GM21515 (cell line): Measurements from ENCODE around the gene AGTR1.

Experiments used
- ATAC-seq: cut with Tn5 transposase; IDR thresholded peaks from one replicate; pipeline ENCODE4 v1.9.1; 2021; ENCODE audit not compliant: unreplicated experiment

AGTR1 gene

DNA sequence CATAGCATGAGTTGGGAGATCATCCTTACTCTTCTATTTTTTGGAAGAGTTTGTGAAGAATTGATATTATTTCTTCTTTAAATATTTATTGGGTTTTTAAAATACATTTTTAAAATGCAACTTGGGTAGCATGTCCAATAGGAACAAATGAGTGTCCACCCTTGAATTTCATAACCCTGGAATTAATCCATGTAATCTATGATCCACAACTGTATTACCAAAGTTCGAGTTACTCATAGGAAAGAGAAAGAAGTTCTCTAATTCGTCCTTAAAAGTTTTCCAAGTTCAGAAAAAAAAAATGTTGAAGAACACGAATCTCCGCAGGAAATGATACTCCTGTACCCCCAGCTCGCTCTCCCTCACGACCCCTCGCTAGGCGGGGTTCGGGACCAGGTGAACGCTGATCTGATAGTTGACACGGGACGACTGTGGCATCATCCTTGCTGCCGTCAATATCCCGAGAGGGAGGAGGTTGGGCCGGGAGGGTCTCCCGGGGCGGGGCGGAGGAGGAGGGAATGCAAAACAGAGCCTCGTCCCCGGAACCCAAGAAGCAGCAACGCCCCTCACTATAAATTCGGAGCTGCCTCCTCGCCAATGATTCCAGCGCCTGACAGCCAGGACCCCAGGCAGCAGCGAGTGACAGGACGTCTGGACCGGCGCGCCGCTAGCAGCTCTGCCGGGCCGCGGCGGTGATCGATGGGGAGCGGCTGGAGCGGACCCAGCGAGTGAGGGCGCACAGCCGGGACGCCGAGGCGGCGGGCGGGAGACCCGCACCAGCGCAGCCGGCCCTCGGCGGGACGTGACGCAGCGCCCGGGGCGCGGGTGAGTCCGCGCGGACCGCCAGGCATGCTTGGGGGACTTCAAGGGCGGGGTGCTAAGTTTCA lies at the start of gene AGTR1:
TSS of gene AGTR1 (plus strand) at position 598 of the 884 bp plus-strand sequence. CDS start 43,133 bp downstream, outside the sequence.
- ATAC-seq, result no peak

DNA sequence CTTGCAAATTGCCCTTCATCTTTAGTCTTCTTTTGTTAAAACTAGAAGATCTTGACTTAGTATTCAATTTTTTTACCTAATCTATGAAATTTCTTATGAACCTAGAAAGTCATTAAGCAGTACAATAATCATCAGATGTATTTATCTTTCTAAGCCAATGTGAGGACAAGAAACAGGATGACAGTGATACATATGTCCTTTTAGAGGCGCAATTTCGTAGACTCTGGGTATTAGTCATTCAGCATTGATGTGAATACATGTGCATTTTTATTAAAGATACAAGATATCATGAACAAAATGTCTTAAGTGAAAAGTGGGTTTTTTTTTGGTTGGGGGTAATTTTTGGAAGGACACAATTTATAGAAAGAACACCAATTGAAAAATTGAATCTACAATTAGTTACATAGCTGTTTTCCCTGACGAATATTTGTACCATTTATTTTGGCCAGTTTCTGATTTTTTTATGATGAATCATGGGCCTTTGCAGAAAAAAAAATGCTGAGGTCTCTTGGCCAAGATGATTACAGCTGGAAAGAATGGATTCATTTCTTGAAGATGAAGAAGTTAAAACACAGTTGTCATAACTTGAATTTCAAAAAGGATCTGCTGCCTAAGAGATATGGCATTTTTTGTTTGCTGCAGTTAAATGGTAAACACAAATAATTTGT lies 48.9 kb upstream of the AGTR1 start:
- ATAC-seq, result no peak

DNA sequence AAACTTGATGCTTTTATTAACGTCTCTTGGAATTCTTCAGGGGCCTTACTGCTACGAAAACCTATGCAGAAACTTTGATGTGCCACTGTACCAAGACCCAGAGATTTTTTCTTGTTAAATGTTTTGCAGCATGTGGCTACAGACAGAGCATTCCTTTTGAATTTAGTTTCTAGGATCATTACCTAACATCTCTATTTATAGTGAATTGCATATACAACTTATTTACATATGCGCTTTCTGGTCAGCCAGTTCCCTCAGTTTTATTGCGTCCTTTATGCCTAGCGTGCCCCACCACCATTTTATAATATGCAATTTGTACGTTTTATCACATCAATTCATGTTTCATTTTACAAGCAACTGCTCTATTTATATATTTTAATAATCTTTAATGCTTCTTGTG lies 46.2 kb upstream of the AGTR1 start:
- no peak for ATAC-seq

DNA sequence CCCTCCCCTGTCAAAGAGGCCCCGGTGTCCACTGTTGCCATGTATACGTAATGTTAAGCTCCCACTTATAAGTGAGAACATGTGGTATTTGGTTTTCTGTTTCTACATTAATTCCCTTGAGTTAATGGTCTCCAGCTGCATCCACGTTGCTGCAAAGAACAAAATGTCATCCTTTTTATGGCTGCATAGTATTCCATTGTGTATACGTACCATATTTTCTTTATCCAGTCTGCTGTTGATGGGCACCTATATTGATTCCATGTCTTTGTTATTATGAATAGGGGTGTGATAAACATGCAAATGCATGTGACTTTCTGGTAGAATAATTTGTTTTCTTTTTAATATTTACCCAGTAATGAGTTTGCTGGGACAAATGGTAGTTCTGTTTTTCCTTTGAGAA lies 43.3 kb upstream of the AGTR1 start:
- ATAC-seq, result no peak

DNA sequence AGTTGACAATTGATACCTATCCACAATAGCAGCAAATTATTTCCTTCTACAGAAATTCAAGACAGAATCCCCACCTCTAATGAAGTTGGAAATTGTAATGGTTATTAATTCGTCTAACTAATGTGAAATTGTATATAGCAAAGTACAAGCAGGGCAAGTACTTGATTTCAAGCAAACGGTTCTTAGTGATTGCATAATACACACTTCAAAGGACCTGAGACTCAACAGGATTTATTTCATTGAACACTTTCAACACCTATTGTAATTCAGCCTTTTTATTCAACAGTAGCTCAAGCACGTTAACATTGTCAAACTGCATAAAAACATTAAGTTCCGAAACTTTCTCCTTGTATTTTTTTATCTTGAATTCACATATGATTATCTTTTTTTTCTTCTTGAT lies 40.2 kb upstream of the AGTR1 start:
- ATAC-seq, result no peak

DNA sequence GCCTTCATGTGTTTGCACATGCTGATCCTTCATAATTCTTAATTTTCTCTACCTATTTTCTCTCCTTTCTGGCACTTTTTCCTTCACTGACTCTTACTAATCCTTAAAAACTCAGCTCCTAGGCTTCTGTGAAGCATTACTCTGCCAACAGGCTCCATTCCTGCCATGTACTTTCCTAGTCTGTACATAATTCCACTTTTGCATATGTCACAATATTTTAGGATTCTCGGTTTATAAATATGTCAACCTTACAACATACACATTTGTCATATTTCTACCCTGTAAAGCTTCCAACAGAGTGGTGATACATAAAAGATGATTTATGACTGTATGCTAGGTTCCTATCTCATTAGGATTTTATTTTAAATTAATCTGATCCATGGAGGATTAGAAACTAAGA lies 38.2 kb upstream of the AGTR1 start:
- ATAC-seq, result no peak

DNA sequence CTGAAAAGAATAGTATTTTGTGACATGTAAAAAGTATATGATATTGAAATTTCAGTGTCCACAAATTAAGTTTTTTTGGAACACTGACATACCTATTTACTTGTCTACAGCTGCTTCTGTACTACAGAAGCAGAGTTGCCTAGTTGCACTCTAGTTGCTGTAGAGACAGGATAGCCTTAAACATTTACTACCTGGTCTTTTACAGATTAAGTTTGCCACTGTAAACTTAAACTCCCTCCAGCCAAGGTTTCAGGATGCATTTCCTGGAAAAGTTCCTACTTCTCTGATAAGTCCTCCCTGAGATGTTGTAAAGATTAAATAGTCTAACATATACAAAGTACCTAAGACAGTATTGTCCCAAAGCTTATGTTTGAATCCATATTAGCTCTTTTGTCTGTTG lies 17.4 kb upstream of the AGTR1 start:
- no peak for ATAC-seq

DNA sequence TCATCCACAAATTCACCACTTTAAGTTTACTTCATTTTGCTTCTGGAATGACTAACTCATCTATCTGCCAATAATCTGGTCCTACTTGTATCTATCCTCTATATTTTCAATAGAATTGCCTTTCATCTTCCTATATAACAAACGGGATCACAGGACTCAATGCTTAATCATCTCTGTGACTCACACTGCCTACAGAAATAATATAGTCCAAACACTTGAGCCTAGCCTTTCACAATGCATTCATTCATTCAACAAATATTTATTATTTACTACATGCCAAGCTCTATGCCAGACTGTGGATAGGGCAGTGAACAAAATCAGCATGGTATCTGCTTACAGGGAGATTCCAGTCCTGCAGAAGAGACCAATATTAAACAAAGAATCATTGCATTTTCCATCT lies 16.6 kb upstream of the AGTR1 start:
- ATAC-seq, result no peak

DNA sequence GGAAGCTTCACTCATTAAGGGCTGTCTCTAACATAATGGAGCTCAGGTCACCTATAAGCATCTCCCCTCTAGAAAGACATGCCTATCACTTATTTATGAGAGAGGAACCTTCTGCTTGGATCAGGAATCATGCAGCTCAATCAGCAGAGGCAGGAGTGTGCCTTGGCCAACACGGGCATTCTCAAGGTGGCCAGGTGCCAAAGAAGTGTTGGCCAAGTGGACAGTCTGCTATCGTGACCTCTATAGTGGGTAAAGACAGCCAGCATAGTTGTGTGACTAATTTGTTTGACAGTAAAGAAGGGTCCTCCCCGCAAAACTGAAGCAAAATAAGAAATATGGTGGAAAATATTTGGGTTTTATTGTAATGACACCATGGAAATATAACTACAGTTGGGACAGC lies 14.7 kb upstream of the AGTR1 start:
- no peak for ATAC-seq

DNA sequence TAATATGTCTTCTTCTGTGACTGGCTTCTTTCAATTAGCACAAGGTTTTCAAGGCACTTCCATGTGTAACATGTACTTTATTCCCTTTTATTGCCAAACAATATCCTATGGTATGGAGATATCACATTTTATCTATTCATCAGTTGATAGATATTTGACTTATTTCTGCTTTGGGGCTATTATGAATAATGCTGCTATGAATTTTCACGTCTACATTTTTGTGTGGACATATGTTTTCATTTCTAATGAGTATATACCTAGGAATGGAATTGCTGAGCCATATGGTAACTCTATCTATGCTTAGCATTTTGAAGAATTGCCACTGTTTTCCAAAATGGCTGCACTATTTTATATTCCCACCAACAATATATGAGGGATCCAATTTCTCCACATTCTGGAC lies 3.6 kb upstream of the AGTR1 start:
- no peak for ATAC-seq

DNA sequence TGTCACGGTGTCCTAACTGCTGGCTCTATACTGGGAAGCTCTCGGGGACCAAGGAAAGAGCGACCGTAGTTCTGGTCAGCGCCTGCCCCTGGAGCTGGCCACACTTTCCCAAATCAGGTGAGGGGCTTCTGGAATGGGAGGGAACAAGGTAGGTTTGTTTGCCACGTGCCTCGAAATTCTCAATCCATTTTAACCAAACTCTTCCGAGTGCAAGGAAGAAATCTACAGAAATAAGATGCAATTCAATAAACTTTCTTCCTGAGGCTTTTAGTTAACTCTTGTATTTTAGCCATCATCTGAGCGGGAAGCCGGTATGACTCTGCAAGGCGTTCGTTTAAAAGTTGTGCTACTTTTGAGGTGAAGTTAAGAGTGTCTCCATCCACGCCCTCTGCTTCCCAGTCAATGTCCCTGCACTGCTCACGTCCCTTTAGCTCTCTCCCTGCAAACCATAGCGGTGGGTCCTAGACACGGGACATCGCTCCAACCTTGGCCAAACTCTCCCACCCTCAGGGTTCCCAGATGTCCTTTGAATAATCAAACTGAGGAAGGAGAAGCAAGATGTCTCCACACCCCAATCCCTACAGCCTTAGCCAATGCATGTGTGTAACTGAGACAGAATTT lies 597 bp downstream of the AGTR1 start:
- ATAC-seq, result no peak

DNA sequence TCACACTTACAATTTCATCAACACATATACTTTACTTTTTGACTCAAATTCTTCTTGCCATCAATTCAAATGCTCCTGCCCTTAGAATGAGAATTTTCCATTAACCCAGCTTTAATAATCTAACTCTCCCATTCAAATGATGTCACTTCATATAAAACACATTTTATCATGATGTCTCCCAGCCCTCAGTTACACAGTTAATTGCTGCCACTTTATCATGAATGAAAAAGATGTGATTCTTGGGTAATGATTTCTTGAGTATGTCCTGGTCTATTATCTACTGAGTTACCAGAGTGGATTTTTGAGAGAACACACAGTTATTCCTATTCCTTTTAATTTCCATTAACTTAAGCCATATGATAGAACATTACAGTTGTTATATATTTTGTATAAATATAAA lies 7.6 kb downstream of the AGTR1 start:
- no peak for ATAC-seq

DNA sequence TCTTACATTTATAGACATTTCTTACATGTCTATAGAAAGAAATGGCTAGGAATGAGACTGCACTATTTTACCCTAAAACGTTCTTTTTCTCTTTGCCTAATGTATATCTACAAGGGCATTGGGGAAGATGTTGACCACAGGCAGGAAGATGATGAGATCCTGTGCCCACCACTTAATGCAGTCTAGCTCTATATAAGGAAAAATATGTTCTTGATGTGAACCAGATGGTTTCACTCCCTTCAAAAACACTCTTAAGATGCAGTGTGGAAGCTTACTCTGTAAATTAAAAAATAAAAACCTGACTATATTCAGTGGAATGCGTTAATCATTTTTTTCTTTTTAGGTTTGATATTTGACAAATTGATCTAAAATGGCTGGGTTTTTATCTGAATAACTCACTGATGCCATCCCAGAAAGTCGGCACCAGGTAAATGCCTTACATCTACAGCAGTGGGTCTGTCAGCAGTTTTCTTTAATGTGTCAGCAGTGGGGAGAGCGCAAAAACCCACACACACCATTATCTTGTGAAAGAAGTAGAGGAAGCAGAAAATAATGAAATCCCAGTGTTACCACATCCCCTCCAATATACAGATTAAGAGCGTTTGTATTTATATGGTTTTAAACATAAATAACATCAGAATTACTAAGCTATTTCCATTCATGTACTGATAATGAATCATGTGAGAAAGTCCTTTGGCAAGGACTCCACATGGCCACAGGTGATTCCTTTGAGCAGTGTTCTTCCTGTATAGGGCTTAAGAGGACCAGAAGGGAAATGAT lies 10.1 kb downstream of the AGTR1 start:
- ATAC-seq, result no peak

DNA sequence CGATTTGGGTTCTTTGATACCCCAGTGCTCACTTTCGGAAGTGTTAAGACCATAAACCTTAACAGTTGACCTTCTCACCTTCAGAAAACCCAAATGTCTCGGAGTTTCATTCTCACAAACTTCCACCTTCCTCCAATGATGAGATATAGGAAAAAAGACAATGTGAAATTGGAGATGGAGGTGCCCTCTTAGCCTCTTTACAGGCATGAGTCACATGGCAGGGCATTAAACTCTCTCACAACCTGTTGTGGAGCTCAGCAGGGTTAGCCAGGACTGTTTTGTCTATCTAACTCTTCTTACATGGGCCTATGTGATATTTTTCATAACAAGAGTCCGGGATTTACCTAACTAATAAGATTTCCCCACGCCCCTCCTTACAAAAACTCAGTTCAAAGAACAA lies 10.7 kb downstream of the AGTR1 start:
- ATAC-seq, result no peak

DNA sequence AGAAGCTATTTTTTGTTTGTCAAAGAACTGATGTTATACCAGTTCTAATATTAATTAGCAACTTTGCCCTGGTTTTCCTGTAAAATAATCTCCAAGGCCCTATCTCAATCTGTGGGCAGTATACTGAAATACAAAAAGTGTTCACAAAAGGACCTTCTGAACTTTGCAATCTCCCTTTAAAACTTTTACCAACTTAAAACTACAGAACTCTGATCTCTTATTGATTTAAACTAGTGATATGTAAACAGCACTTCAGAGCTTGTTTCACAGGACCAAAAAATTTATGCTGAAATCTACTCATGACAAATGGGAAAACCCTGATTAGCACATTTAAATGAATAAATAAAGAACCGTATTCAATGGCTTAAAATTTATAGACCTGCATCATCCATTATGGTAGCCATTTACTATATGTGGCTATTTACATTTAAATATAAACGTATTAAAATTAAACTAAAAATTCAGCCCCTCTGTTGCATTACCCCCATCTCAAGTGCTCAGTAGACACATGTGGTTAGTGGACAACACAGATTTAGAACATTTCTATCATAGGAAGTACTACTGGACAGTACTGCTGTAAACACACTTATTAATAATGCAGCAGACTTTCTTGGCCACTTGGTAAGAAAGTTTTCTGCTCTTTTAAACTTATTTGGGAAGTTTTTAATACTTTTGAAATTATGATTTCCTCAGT lies 12.0 kb downstream of the AGTR1 start:
- no peak for ATAC-seq

DNA sequence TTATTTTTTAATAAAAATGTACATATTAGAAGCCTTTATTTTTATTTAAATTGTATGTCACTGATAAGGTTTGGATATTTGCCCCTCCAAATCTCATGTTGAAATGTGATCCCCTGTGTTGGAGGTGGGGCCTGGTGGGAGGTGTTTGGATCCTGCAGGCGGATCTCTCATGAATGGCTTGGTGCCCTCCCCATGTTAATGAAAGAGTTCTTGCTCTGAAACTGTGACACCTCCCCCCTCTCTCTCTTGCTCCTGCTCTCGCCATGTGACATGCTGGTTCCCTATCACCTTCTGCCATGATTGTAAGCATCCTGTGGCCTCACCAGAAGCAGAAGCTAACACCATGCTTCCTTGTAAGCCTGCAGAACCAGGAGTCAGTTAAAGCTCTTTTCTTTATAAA lies 13.0 kb downstream of the AGTR1 start:
- ATAC-seq, result no peak

DNA sequence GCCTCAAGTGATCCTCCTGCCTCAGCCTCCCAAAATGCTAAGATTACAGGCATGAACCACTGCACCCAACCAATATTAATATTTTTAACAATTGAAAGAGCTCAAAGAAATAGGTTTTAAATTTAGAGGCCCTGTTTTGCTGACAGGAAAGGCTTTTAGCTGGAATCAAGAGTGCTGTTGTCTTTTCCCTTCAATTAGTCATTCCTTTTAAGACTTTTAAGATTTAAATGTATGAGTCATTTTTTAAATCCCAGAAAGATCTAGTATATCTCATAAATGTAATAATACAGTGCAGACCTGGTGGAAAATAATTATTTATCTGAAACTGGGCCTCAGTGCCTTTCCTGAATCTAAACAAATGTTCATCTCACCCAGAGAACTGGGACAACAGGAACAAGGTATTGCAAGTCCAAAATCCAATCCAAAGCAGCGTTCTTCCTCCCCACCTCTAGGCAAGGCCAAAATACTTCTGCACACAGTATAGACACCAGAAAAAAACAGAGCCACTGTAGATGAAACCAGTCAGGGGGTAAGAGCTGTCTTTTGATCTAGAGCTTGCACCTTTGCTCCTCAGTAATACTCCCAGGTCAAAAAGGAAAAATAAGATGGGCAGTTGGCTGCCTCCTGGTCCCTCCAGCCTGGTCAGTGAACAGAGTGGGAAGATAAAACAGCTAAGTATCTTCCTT lies 14.4 kb downstream of the AGTR1 start:
- ATAC-seq, result no peak

DNA sequence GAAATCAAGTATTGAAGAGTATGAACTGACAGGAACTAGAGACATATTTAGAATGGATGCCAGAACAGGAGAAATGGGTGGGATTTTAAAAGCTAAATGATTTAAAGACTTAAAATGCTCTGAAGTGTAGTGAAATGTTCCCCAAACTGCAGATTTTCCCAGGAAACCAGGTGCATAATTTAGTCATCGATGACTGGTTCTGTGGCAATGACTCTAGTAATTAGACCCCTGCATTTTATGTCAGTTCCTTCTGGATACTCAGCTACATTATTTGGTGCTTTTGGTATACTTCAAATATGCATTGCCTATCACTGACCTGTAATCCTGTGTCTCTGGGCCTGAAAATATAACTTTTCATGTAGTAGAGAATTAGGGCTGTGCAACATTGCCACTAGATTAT lies 16.8 kb downstream of the AGTR1 start:
- no peak for ATAC-seq

DNA sequence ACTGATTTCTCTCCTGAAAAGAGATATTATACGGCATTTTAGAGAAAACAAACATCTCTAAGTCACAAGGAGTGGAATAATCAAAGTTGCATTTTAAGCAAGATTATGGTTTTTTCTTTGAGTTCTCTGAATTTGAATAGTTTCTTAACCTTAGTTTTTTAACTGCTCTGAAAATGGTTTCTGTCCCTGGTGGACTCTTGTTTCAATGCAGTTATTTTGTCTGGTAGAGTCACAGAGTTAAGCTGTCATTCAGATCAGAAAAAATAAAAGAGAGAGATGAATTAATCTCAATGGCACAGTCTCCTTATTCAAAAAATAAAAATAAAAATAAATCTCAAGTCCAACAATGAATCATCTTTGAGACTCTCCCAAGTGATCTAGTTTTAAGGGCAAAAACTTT lies 19.0 kb downstream of the AGTR1 start:
- ATAC-seq, result no peak

DNA sequence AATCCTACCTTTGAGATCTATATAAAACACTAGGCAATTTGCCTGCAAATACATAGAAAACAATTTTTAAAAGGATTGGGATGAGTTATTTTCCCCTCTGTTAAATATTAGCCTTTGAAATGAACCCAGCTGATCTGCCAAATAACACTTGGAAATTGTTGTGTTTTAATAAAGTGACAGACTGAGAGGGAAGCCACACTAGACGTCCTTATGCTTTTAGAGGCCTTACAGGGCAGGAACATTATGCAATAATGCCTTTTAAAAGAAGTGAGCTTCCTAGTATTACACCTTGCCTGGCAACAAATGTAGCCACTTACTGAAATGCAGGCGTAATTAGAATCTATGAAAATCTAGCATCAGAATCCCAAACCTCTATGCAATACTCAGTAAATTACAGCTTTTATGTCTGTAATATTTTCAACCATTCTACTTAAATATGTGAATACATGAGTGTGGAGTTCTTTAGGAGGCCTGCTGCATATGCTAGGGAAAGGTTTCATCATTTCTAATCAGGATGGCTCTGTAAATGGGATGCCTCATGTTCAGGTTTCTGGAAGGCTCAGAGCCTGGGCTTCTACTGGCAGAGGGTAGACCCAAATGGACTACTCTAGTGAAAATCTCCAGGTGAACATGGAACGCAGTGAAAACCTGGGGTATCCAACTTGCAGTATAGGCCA lies 20.3 kb downstream of the AGTR1 start:
- ATAC-seq, result no peak
